Measurements from ENCODE around the gene GPC5.

Gene GPC5

DNA sequence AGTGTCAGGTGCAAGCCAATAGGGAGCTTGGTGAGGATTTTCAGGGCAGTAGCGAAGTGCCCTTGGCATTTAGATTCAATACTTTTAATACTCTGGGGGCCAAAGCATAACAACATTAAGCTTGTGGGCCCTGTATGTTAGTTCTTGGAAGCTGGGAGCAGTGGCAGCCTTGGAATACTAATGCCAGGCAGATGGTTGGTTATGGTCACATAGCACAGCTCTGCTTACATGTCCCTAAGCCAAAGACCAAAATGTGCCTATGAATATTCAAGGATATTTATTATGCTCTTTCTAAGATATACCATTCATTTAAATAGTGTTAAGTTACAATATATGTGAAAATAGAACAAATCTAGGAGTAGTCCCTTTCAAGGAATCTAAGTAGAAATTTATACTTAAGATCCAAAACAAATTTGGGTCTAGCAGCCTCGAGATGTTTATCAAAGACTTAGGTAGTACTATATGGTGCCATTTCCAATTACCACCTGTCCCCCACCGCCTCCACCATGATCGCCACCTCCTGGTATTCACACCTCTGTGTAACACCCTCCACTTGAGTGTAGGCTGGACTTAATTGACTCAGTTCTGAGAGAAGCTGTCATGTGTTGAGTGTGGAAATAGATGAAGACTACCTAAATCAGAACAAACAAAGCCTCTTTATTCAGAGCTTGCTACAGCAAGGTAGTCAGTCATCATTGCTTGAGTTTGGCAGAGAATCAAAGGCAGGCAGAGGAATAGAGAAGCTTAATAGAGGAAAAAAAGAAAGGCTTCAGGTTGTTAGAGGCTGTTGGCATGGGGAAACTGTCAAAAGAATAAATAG, 261.0 kb downstream of the GPC5 start:
- H3K4me3 ChIP-seq (ENCODE audit: low read length) = no peak overlapping the region
- H3K9me3 ChIP-seq (ENCODE audit: insufficient read depth, low read length) = no peaks in the 10 kb centered on the region
- H3K36me3 ChIP-seq (replicated peaks; ENCODE audit: low read depth, low read length) = no peaks in the 10 kb centered on the region
- H3K27ac ChIP-seq (ENCODE audit: low read length) = no peak overlapping the region
- H3K79me2 ChIP-seq (ENCODE audit: low read length) = no peaks in the 10 kb centered on the region
- no peak overlapping the region for H2AFZ ChIP-seq (ENCODE audit: low read depth, low read length)
- TF ChIP-seq EZH2phosphoT487 (IDR thresholded peaks at IDR 0.05; ENCODE audit: low read depth) = no peak
- TF ChIP-seq, protein P1, sequence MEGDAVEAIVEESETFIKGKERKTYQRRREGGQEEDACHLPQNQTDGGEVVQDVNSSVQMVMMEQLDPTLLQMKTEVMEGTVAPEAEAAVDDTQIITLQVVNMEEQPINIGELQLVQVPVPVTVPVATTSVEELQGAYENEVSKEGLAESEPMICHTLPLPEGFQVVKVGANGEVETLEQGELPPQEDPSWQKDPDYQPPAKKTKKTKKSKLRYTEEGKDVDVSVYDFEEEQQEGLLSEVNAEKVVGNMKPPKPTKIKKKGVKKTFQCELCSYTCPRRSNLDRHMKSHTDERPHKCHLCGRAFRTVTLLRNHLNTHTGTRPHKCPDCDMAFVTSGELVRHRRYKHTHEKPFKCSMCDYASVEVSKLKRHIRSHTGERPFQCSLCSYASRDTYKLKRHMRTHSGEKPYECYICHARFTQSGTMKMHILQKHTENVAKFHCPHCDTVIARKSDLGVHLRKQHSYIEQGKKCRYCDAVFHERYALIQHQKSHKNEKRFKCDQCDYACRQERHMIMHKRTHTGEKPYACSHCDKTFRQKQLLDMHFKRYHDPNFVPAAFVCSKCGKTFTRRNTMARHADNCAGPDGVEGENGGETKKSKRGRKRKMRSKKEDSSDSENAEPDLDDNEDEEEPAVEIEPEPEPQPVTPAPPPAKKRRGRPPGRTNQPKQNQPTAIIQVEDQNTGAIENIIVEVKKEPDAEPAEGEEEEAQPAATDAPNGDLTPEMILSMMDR (IDR thresholded peaks at IDR 0.05; ENCODE audit: low read depth, low read length) = no peak
- no peaks in the 10 kb centered on the region for H3K27me3 ChIP-seq (ENCODE audit: low read depth, low read length)
- H3K4me1 ChIP-seq (ENCODE audit: low read length) = peaks cover 7% of the 10 kb centered on the region
- H3K9ac ChIP-seq (ENCODE audit: low read length) = no peak overlapping the region
- no peak overlapping the region for H3K4me2 ChIP-seq (ENCODE audit: low read length)
- H4K20me1 ChIP-seq (ENCODE audit: insufficient read depth, low read length) = no peaks in the 10 kb centered on the region

DNA sequence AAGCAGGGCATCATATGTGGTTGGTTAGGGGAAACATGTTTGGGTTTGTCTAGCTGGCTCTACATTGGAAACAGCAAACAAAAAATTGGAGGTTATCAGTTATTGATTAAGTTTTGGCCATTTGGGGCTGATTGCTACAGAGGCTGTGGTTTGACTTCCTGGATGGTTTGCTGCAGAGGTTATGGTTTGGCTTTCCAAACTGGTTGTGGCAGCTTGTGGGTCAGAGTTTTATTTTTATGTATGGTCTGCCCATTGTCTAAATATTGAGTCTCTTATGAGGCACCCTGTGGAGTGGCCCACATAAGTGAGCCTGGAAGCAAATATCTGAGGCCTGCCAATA, 261.6 kb downstream of the GPC5 start:
- TF ChIP-seq, protein P1 (IDR thresholded peaks at IDR 0.05; ENCODE audit: low read depth, low read length) = no peak

DNA sequence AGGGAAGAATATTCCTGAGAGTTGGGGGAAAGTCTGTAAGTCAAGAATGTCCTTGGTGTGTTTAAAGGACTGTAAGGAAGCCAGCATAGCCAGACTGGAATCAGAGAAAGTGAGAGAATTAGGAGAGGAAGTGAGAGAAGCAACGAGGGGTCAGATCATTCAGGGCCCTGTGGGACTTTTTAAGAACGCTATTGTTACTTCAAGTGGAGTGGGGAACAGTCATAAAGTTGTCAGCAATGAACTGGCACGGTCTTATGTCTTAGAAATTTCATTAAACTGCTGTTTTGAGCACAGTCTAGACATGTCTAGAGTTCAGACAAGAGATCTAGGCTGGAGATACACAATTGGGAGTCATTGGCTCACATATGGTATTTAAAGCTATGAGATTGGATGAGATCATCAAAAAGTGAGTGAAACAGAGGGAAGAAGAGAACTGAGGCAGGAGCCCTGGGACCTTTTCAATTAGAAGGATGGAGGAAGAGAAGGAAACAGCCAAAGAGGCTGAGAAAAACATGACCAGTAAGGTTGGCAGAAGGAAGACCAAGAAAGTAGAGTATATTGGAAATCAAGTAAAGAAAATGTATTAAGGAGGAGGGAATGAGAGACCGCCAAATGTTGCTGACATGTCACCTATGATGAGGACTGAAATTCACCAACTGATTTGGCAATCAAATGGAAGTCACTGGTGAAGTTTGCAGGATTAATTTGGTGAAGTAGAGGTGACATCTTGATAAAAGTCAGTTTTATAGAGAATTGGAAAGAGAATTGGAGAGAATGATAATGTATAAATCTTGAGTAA, 263.5 kb downstream of the GPC5 start:
- Histone ChIP-seq H3K27ac (ENCODE audit: low read length) (no peak overlapping the region), H3K79me2 (ENCODE audit: low read length) (no peaks in the 10 kb centered on the region), H3K4me3 (ENCODE audit: low read length) (no peak overlapping the region), H3K9me3 (ENCODE audit: insufficient read depth, low read length) (no peaks in the 10 kb centered on the region), H3K9ac (ENCODE audit: low read length) (no peak overlapping the region), H3K36me3 (replicated peaks; ENCODE audit: low read depth, low read length) (no peaks in the 10 kb centered on the region), H3K27me3 (ENCODE audit: low read depth, low read length) (no peaks in the 10 kb centered on the region), H3K4me2 (ENCODE audit: low read length) (no peak overlapping the region), H4K20me1 (ENCODE audit: insufficient read depth, low read length) (no peaks in the 10 kb centered on the region), H2AFZ (ENCODE audit: low read depth, low read length) (no peak overlapping the region), H3K4me1 (ENCODE audit: low read length) (peaks cover 7% of the 10 kb centered on the region)
- TF ChIP-seq, protein P1 (IDR thresholded peaks at IDR 0.05; ENCODE audit: low read depth, low read length) = no peak
- TF ChIP-seq EZH2phosphoT487 (IDR thresholded peaks at IDR 0.05; ENCODE audit: low read depth) = no peak

More for the DNA sequence above, 261.6 kb downstream of the GPC5 start:
- no peak overlapping the region for H3K4me3 ChIP-seq (ENCODE audit: low read length)
- H3K9me3 ChIP-seq (ENCODE audit: insufficient read depth, low read length) = no peaks in the 10 kb centered on the region
- H4K20me1 ChIP-seq (ENCODE audit: insufficient read depth, low read length) = no peaks in the 10 kb centered on the region
- H3K36me3 ChIP-seq (replicated peaks; ENCODE audit: low read depth, low read length) = no peaks in the 10 kb centered on the region
- H3K9ac ChIP-seq (ENCODE audit: low read length) = no peak overlapping the region
- H3K4me1 ChIP-seq (ENCODE audit: low read length) = peaks cover 7% of the 10 kb centered on the region
- no peak overlapping the region for H3K4me2 ChIP-seq (ENCODE audit: low read length)
- H3K27ac ChIP-seq (ENCODE audit: low read length) = no peak overlapping the region
- no peaks in the 10 kb centered on the region for H3K27me3 ChIP-seq (ENCODE audit: low read depth, low read length)
- H2AFZ ChIP-seq (ENCODE audit: low read depth, low read length) = no peak overlapping the region
- no peaks in the 10 kb centered on the region for H3K79me2 ChIP-seq (ENCODE audit: low read length)

DNA sequence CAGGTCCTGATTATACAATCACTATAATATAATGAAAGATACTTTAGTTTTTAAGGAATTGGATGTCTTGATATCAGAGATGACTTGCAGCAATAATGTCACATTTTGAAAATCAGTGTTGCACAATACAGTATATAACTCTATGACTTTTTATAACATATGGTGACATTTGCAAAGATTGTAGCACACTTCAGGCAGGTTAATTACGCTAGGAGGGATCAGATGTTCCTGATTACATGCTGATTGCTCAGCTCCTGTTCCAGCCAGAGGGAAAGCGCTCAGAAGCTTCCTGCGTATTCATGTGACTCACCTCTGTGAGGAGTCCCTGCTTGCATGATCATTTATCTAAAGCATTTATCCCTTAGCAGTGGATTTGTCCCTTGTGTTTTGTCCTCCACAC, 265.6 kb downstream of the GPC5 start:
- Histone ChIP-seq H3K4me1 (ENCODE audit: low read length) (peaks cover 7% of the 10 kb centered on the region), H3K9me3 (ENCODE audit: insufficient read depth, low read length) (no peaks in the 10 kb centered on the region), H3K79me2 (ENCODE audit: low read length) (no peaks in the 10 kb centered on the region), H2AFZ (ENCODE audit: low read depth, low read length) (no peak overlapping the region), H3K27me3 (ENCODE audit: low read depth, low read length) (no peaks in the 10 kb centered on the region), H3K4me2 (ENCODE audit: low read length) (no peak overlapping the region), H3K9ac (ENCODE audit: low read length) (no peak overlapping the region), H3K36me3 (replicated peaks; ENCODE audit: low read depth, low read length) (no peaks in the 10 kb centered on the region), H4K20me1 (ENCODE audit: insufficient read depth, low read length) (no peaks in the 10 kb centered on the region), H3K27ac (ENCODE audit: low read length) (no peak overlapping the region), H3K4me3 (ENCODE audit: low read length) (no peak overlapping the region)
- no peak for TF ChIP-seq EZH2phosphoT487 (IDR thresholded peaks at IDR 0.05; ENCODE audit: low read depth)
- TF ChIP-seq, protein P1 (IDR thresholded peaks at IDR 0.05; ENCODE audit: low read depth, low read length) = no peak

All from OCI-LY3 (cell line).